Activated naive CD4-positive, alpha-beta T cell treated with anti-CD3 and anti-CD28 coated beads for 36 hours (primary cell): ENCODE measurements around the gene SLC2A10. TPM values are rescaled to one million over a fixed set of nuclear protein-coding genes. Genes with fewer than 3 reads are reported as not detected.
A peak's percentile ranks its signal among the peaks of the same experiment; 100 is the strongest.
"Not testable (repeated sequence)": the region's sequence is repeated elsewhere in the genome, so short reads cannot be mapped to it uniquely, and the experiment has no call there.

Source experiments
- CTCF ChIA-PET: fragments of 350-600 bp; sonication (Branson Sonifier 250); formaldehyde crosslinking; loops from one replicate; lab custom pipeline; 2021; ENCODE audit warnings: antibody characterized with exemption; lab: Charles Lee
- DNase-seq: peaks from one replicate; pipeline ENCODE4 v3.0.0-alpha.2; 2020
- H3K27ac Mint-ChIP-seq: one replicate; pipeline ENCODE4 v1.8.0; 2021; ENCODE audit warnings: mild to moderate bottlenecking, mixed read lengths
- H3K27me3 Mint-ChIP-seq: one replicate; pipeline ENCODE4 v1.8.0; 2021; ENCODE audit warnings: low read depth, mixed read lengths
- H3K36me3 Mint-ChIP-seq: one replicate; pipeline ENCODE4 v1.8.0; 2021; ENCODE audit warnings: low read depth, mixed read lengths
- H3K4me1 Mint-ChIP-seq: one replicate; pipeline ENCODE4 v1.8.0; 2021; ENCODE audit warnings: low read depth, mixed read lengths
- H3K4me3 Mint-ChIP-seq: one replicate; pipeline ENCODE4 v1.8.0; 2021; ENCODE audit warnings: mild to moderate bottlenecking, moderate library complexity, mixed read lengths
- H3K9me3 Mint-ChIP-seq: one replicate; pipeline ENCODE4 v1.8.0; 2021; ENCODE audit warnings: mixed read lengths
- intact Hi-C: fragments of 100-400 bp; cut with micrococcal nuclease; formaldehyde crosslinking; loops from one replicate; pipeline ENCODE4 v1.15.1; 2023
- total RNA-seq, 2 experiments: library from RNA; stranded (reverse); gene quantifications; one replicate each; pipeline ENCODE4 v1.2.3, GENCODE V29; 2021

SLC2A10 gene
- total RNA-seq, 2 experiments from 2014 or later = not detected

GRCh38 chr20:46673394-46674252 is 35.8 kb upstream of the SLC2A10 start:
- Mint-ChIP-seq H3K9me3 (peaks cover 16% of the 10 kb centered on the region), H3K27me3 (no peaks in the 10 kb centered on the region), H3K4me3 (no peak overlapping the region), H3K36me3 (peaks cover 3% of the 10 kb centered on the region), H3K4me1 (no peaks in the 10 kb centered on the region), H3K27ac (no peak overlapping the region)
- intact Hi-C loops = no loop called here
- DNase-seq = no peak
- CTCF ChIA-PET = no interaction called here

- Mint-ChIP-seq H3K4me1 (no peaks in the 10 kb centered on the region), H3K27me3 (no peaks in the 10 kb centered on the region), H3K9me3 (peaks cover 16% of the 10 kb centered on the region), H3K36me3 (peaks cover 3% of the 10 kb centered on the region), H3K4me3 (no peak overlapping the region), H3K27ac (no peak overlapping the region)
- intact Hi-C loops = no loop called here
- no peak for DNase-seq
- CTCF ChIA-PET = interaction anchor here (0.6 kb wide), 1 partner anchor 756 kb away, joined by 6 read pairs; no protein-coding TSS in a partner anchor
Measured at GRCh38 chr20:46674253-46675083, 35.0 kb upstream of the SLC2A10 start.

- H3K4me1 Mint-ChIP-seq, H3K27ac Mint-ChIP-seq, CTCF ChIA-PET, DNase-seq, H3K27me3 Mint-ChIP-seq, intact Hi-C loops, H3K4me3 Mint-ChIP-seq, H3K36me3 Mint-ChIP-seq, H3K9me3 Mint-ChIP-seq: not testable (repeated sequence)
Measured at GRCh38 chr20:46676649-46677316, 32.7 kb upstream of the SLC2A10 start.

GRCh38 chr20:46677608-46678007 is 31.8 kb upstream of the SLC2A10 start:
- Mint-ChIP-seq H3K4me1 (peaks cover 9% of the 10 kb centered on the region), H3K27ac (no peak overlapping the region), H3K27me3 (no peaks in the 10 kb centered on the region), H3K36me3 (no peaks in the 10 kb centered on the region), H3K4me3 (no peak overlapping the region), H3K9me3 (no peaks in the 10 kb centered on the region)
- intact Hi-C loops = no loop called here
- no peak for DNase-seq
- CTCF ChIA-PET = no interaction called here

GRCh38 chr20:46678516-46678915 is 30.9 kb upstream of the SLC2A10 start:
- intact Hi-C loops = no loop called here
- Mint-ChIP-seq H3K4me1 (peaks cover 11% of the 10 kb centered on the region), H3K27ac (no peak overlapping the region), H3K27me3 (no peaks in the 10 kb centered on the region), H3K36me3 (no peaks in the 10 kb centered on the region), H3K4me3 (no peak overlapping the region), H3K9me3 (no peaks in the 10 kb centered on the region)
- CTCF ChIA-PET = no interaction called here
- DNase-seq = no peak

GRCh38 chr20:46680684-46681031 is 28.8 kb upstream of the SLC2A10 start:
- Mint-ChIP-seq H3K27me3 (no peaks in the 10 kb centered on the region), H3K36me3 (peaks cover 4% of the 10 kb centered on the region), H3K4me1 (peaks cover 23% of the 10 kb centered on the region), H3K27ac (no peak overlapping the region), H3K4me3 (no peak overlapping the region), H3K9me3 (no peaks in the 10 kb centered on the region)
- DNase-seq = no peak
- intact Hi-C loops = loop anchor here (1.0 to 10.0 kb wide), 6 partner anchors 118 to 666 kb away; no protein-coding TSS in a partner anchor
- CTCF ChIA-PET = interaction anchor here (1.1 to 2.3 kb wide), 7 partner anchors 8 to 313 kb away, joined by 3 to 11 read pairs (median 4); no protein-coding TSS in a partner anchor

- Mint-ChIP-seq H3K4me1 (peaks cover 28% of the 10 kb centered on the region), H3K27me3 (no peaks in the 10 kb centered on the region), H3K9me3 (no peaks in the 10 kb centered on the region), H3K27ac (no peak overlapping the region), H3K4me3 (no peak overlapping the region), H3K36me3 (peaks cover 10% of the 10 kb centered on the region)
- DNase-seq = peak; percentile 86
- CTCF ChIA-PET = interaction anchor here (1.0 to 3.4 kb wide), 10 partner anchors 9 to 196 kb away, joined by 3 to 11 read pairs (median 4); partner anchors contain the start of gene OCSTAMP
- intact Hi-C loops = loop anchor here (1.0 to 10.0 kb wide), 6 partner anchors 119 to 666 kb away; no protein-coding TSS in a partner anchor
Measured at GRCh38 chr20:46681032-46681854, 28.2 kb upstream of the SLC2A10 start.

GRCh38 chr20:46682063-46682821 is 27.2 kb upstream of the SLC2A10 start:
- Mint-ChIP-seq H3K36me3 (peaks cover 13% of the 10 kb centered on the region), H3K27me3 (no peaks in the 10 kb centered on the region), H3K9me3 (no peaks in the 10 kb centered on the region), H3K27ac (no peak overlapping the region), H3K4me1 (peaks cover 38% of the 10 kb centered on the region), H3K4me3 (no peak overlapping the region)
- intact Hi-C loops = loop anchor here (5.0 to 10.0 kb wide), 3 partner anchors 135 to 667 kb away; no protein-coding TSS in a partner anchor
- CTCF ChIA-PET = interaction anchor here (1.0 to 3.4 kb wide), 5 partner anchors 23 to 162 kb away, joined by 3 to 11 read pairs (median 5); partner anchors contain the start of gene OCSTAMP
- no peak for DNase-seq

- CTCF ChIA-PET = interaction anchor here (1.5 to 3.4 kb wide), 3 partner anchors 138 to 163 kb away, joined by 3 to 11 read pairs (median 10); no protein-coding TSS in a partner anchor
- intact Hi-C loops = loop anchor here (5.0 to 10.0 kb wide), 3 partner anchors 136 to 668 kb away; no protein-coding TSS in a partner anchor
- no peaks in the 10 kb centered on the region for H3K9me3 Mint-ChIP-seq
- H3K4me3 Mint-ChIP-seq = no peak overlapping the region
- DNase-seq = no peak
- no peaks in the 10 kb centered on the region for H3K27me3 Mint-ChIP-seq
- H3K4me1 Mint-ChIP-seq = peaks cover 47% of the 10 kb centered on the region
- peaks cover 13% of the 10 kb centered on the region for H3K36me3 Mint-ChIP-seq
- no peak overlapping the region for H3K27ac Mint-ChIP-seq
Measured at GRCh38 chr20:46683011-46683667, 26.3 kb upstream of the SLC2A10 start.

GRCh38 chr20:46683668-46683938 is 25.8 kb upstream of the SLC2A10 start:
- no peak for DNase-seq
- intact Hi-C loops = loop anchor here (5.0 to 10.0 kb wide), 3 partner anchors 136 to 669 kb away; no protein-coding TSS in a partner anchor
- no peak overlapping the region for H3K27ac Mint-ChIP-seq
- peaks cover 13% of the 10 kb centered on the region for H3K36me3 Mint-ChIP-seq
- peaks cover 47% of the 10 kb centered on the region for H3K4me1 Mint-ChIP-seq
- H3K27me3 Mint-ChIP-seq = no peaks in the 10 kb centered on the region
- no peak overlapping the region for H3K4me3 Mint-ChIP-seq
- H3K9me3 Mint-ChIP-seq = no peaks in the 10 kb centered on the region
- CTCF ChIA-PET = interaction anchor here (0.6 to 3.4 kb wide), 3 partner anchors 161 to 223 kb away, joined by 3 to 14 read pairs (median 10); no protein-coding TSS in a partner anchor
